ENCODE measurements around the gene IL6ST. TPM values are rescaled to one million over a fixed set of nuclear protein-coding genes. Genes with fewer than 3 reads are reported as not detected.

Gene IL6ST
- total RNA-seq, 1 experiment from 2014 or later: 127 TPM

- peaks cover 31% of the 10 kb centered on the region for H3K36me3 ChIP-seq
- no peaks in the 10 kb centered on the region for H3K27me3 ChIP-seq
- no peaks in the 10 kb centered on the region for H3K9me3 ChIP-seq
- H3K4me3 ChIP-seq: no peak overlapping the region
- no peak for DNase-seq
These were observed 60.0 kb downstream of the IL6ST start for GRCh38 chr5:55934720-55935119.

DNA sequence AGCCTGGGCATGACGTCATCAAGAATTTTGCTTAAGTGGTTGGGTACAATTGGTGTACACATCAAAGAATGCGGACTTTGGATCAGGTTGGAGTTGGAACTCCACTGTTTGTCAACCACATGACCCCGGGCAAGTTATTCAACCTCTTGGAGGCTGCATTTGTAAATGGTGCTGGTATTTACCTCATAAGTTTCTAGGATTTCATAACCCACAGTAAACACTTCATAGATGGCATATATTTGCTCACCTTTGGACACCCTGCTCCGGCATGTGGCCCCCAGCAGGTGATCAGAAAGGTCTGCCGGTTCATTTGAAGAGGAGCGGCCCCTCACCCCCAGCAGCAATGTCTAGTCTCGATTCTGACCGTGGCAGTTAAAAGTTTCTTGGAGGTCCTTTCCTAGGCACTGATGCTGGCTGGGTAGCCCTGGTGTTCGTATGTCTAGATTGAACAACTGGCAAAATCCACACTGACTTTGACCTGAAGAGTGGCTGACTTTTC, 60.6 kb downstream of the IL6ST start:
- no peak for DNase-seq
- no peaks in the 10 kb centered on the region for H3K27me3 ChIP-seq
- no peaks in the 10 kb centered on the region for H3K9me3 ChIP-seq
- peaks cover 25% of the 10 kb centered on the region for H3K36me3 ChIP-seq
- H3K4me3 ChIP-seq: no peak overlapping the region

DNA sequence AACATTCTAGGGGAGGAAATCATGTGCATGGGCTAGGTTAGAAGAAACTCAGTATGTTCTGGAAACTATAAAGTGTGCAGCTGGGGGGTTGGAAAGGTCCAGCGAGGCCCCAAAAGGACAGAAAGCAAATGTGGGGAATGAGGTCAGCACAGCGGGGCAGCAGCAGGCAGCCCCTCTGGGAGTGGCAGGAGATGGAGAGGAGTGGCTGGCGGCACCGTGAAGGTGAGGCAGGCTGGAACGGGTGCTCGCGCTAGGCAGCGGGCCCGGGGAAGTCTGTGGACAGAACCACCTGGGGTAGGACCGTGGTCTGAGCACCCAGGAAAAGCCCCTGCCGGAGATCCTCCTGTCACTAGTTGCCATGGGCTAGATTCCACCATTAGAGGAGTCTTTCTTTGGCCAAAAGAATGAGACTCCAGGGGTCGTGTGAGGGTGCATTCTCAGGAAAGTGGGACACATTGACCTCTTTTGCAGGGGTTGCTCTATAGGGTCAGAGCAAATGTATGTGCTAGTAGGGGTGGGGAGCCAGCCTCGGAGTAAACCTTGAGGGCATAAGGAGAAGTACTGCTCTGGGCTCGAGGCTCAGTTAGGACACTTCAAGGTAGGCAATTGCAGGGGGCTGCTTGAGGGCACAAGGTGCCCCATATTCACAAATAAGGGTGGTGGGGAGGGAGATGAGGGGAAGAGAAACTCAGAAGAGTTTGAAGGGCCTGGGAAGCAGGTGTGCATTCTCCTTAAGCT, 61.2 kb downstream of the IL6ST start:
- DNase-seq: no peak
- no peak overlapping the region for H3K4me3 ChIP-seq
- H3K27me3 ChIP-seq: no peaks in the 10 kb centered on the region
- H3K36me3 ChIP-seq: peaks cover 19% of the 10 kb centered on the region
- no peaks in the 10 kb centered on the region for H3K9me3 ChIP-seq

GRCh38 chr5:55932700-55933099, 62.1 kb downstream of the IL6ST start:
- Histone ChIP-seq H3K4me3 (no peak overlapping the region), H3K9me3 (no peaks in the 10 kb centered on the region), H3K36me3 (peaks cover 11% of the 10 kb centered on the region), H3K27me3 (no peaks in the 10 kb centered on the region)
- DNase-seq: no peak

- DNase-seq: no peak
- Histone ChIP-seq H3K9me3 (no peaks in the 10 kb centered on the region), H3K36me3 (no peaks in the 10 kb centered on the region), H3K27me3 (no peaks in the 10 kb centered on the region), H3K4me3 (no peak overlapping the region)
These were observed 65.6 kb downstream of the IL6ST start for GRCh38 chr5:55929020-55929799.

DNA sequence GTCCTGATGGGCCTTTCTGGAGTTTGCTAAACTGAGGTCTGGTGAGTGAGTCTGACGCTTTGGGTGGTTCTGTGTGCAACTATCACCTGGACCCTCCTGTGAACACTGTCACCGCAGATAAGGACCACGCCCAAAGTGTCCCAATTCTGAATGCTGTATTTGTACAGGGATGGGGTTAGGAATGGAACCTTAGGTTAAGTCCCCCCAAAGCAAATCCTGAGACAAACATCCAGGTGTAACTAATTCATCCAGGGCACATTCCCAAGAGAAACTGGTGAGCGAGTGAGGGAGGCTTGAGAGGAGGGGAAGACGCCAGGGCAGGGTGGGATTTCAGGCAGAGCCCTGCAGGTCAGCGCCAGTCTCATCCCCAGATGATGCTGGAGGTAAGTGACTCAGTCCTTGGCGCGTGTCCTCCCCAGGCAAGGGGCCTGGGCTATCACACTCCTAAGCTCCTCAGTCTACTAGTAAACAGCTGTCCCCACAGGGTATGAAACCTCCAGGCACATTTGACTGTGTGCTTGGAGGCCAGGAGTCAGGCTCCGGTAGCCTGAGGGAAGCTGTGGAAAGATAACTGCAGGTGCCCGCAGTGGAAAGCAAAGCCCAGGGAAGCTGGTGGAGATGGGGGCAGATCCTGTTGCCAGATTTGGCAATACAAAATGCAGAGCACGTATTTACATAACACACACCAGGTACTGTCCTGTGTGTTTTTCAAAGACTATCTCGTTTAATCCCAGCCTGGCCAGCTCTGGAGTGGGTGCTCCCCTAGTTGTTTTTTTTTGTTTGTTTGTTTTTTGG, 66.7 kb downstream of the IL6ST start:
- H3K36me3 ChIP-seq: no peaks in the 10 kb centered on the region
- no peak overlapping the region for H3K4me3 ChIP-seq
- H3K9me3 ChIP-seq: no peaks in the 10 kb centered on the region
- DNase-seq: no peak
- H3K27me3 ChIP-seq: no peaks in the 10 kb centered on the region

DNA sequence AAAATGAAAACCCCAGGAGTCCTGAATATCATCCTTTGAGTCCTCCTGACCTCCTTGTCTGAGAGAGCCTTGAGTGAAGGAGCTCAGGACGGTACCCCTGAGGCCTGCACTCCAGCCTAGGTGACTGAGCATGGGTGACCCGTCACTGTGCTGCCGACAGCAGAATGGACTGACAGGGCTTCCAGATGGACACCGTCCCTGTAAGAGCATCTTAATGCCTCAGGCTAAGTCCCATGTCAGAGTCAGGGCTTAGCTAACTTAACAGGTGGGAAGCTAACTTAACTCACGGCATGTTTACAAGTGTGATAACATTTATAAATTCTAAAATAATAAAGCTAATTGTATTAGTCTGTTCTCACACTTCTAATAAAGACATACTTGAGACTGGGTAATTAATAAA, 68.3 kb downstream of the IL6ST start:
- Histone ChIP-seq H3K27me3 (no peaks in the 10 kb centered on the region), H3K4me3 (no peak overlapping the region), H3K36me3 (no peaks in the 10 kb centered on the region), H3K9me3 (no peaks in the 10 kb centered on the region)
- DNase-seq: no peak

- Histone ChIP-seq H3K4me3 (no peak overlapping the region), H3K27me3 (no peaks in the 10 kb centered on the region), H3K9me3 (no peaks in the 10 kb centered on the region), H3K36me3 (no peaks in the 10 kb centered on the region)
- DNase-seq: no peak
These were observed 69.1 kb downstream of the IL6ST start for GRCh38 chr5:55925712-55926111.

DNA sequence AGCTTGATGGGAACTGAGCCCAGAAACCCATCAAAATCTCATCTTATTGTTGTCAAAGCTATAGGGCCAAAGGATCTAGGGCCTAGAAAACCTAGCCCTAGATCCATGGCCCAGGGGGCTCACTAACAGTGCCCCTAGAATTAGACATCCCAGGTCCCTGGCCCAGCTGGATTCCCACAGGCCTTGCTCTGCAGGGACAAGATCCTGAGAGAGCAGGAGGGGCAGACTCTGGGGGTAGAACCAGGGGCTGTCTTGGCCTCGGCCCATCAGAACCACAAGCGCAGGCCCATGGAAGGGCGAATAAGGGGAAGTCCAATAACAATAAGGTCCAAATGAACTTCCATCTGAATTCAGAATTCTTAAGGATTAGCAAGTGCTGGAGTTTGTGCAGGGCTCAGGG, 69.6 kb downstream of the IL6ST start:
- Histone ChIP-seq H3K9me3 (no peaks in the 10 kb centered on the region), H3K27me3 (no peaks in the 10 kb centered on the region), H3K36me3 (no peaks in the 10 kb centered on the region), H3K4me3 (no peak overlapping the region)
- DNase-seq: no peak

DNA sequence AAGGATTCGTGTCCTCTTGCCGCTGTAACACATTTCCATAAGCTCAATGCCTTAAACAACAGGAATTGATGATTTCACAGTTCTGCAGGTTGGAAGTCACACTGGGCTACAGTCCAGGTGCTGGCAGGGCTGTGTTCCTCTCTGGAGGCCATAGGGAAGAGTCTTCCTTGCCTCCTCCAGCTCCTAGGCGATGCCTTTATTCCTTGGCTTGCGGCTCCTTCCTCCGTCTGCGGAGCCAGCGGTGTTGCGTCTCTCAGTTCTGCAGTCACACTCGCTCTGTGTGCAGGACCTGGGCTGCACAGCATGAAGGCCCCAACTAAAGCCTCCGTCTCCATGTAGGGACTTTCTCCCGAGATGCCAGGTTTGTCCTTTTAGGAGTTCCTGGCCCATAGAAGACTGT, 70.0 kb downstream of the IL6ST start:
- Histone ChIP-seq H3K36me3 (no peaks in the 10 kb centered on the region), H3K27me3 (no peaks in the 10 kb centered on the region), H3K4me3 (no peak overlapping the region), H3K9me3 (no peaks in the 10 kb centered on the region)
- DNase-seq: no peak

GRCh38 chr5:55923865-55924500, 70.8 kb downstream of the IL6ST start:
- DNase-seq: no peak
- Histone ChIP-seq H3K27me3 (no peaks in the 10 kb centered on the region), H3K9me3 (no peaks in the 10 kb centered on the region), H3K4me3 (no peak overlapping the region), H3K36me3 (no peaks in the 10 kb centered on the region)

GRCh38 chr5:55923177-55923771, 71.5 kb downstream of the IL6ST start:
- H3K27me3 ChIP-seq: no peaks in the 10 kb centered on the region
- H3K4me3 ChIP-seq: peak overlapping the region; percentile 35
- no peaks in the 10 kb centered on the region for H3K36me3 ChIP-seq
- DNase-seq: peak; percentile 53
- H3K9me3 ChIP-seq: no peaks in the 10 kb centered on the region

GRCh38 chr5:55921617-55922016, 73.1 kb downstream of the IL6ST start:
- no peak for DNase-seq
- H3K4me3 ChIP-seq: no peak overlapping the region
- H3K9me3 ChIP-seq: no peaks in the 10 kb centered on the region
- H3K27me3 ChIP-seq: no peaks in the 10 kb centered on the region
- H3K36me3 ChIP-seq: no peaks in the 10 kb centered on the region

GRCh38 chr5:55920784-55921183, 74.0 kb downstream of the IL6ST start:
- no peaks in the 10 kb centered on the region for H3K27me3 ChIP-seq
- H3K4me3 ChIP-seq: no peak overlapping the region
- no peaks in the 10 kb centered on the region for H3K9me3 ChIP-seq
- no peaks in the 10 kb centered on the region for H3K36me3 ChIP-seq
- DNase-seq: no peak

DNA sequence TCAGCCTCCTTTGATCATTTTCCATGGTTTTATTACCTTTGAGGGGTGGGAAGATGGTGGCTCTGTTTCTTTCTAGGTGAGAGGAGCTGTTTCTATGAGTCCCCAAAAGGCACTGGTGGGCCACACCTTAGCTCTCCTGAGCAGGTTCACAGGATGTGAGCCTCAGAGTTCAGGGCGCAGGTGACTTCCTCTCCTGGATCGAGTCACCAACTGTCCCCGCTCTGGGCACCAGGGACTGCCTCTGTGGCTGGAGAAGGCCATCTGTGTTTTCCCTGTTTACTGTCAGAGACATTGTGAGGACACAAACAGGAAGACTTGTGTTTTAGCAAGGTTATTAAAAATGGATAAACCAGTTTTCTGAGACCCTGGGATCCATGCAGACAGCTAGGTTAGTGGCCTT, 75.1 kb downstream of the IL6ST start:
- H3K4me3 ChIP-seq: no peak overlapping the region
- no peak for DNase-seq
- no peaks in the 10 kb centered on the region for H3K27me3 ChIP-seq
- H3K36me3 ChIP-seq: no peaks in the 10 kb centered on the region
- H3K9me3 ChIP-seq: no peaks in the 10 kb centered on the region

All from MG63 (cell line).